GM21825 (cell line): ENCODE results near the gene TSPO.
"Not testable (repeated sequence)": the region's sequence is repeated elsewhere in the genome, so short reads cannot be mapped to it uniquely, and the experiment has no call there.

Experiments
- ATAC-seq: cut with Tn5 transposase; IDR thresholded peaks from one replicate; pipeline ENCODE4 v1.9.1; 2021; ENCODE audit warnings: mild to moderate bottlenecking, moderate library complexity; ENCODE audit not compliant: unreplicated experiment

Gene TSPO

GRCh38 chr22:43151251-43152002 lies at the start of gene TSPO:
Gene TSPO (plus strand): TSS chr22:43151559. CDS start chr22:43159239, 7,680 bp downstream.
- no peak for ATAC-seq

- ATAC-seq: not testable (repeated sequence)
Measured at GRCh38 chr22:43104056-43104625, 47.2 kb upstream of the TSPO start.

GRCh38 chr22:43104950-43105349 lies 46.4 kb upstream of the TSPO start:
- not testable (repeated sequence) for ATAC-seq

DNA sequence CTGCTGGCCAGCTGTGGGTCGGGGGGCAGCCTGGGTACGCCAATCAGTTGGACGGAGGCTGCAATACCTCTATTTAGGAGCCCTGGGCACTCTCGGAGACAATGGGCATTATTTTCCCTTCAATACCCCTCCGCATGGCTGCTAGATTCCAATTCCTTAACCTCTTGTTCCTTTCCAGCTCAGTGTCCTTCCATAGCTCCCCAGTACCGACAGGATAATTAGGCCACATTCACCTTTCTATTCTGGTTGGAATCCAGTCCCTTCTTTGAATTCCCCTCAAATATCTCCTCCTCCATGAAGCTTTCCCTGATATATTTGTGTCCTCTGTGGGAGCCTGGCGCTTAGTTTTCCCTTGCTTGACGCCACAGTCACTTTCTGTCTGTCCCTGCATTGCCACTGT lies 45.1 kb upstream of the TSPO start:
- ATAC-seq: no peak

GRCh38 chr22:43109511-43109910 lies 41.8 kb upstream of the TSPO start:
- no peak for ATAC-seq

- ATAC-seq: no peak
Measured at GRCh38 chr22:43109921-43110443, 41.4 kb upstream of the TSPO start.

- ATAC-seq: no peak
Measured at GRCh38 chr22:43110444-43110926, 40.9 kb upstream of the TSPO start, which contains the start of gene BIK. Gene BIK (plus strand): TSS chr22:43110750. CDS start chr22:43124023, 13,273 bp downstream.

DNA sequence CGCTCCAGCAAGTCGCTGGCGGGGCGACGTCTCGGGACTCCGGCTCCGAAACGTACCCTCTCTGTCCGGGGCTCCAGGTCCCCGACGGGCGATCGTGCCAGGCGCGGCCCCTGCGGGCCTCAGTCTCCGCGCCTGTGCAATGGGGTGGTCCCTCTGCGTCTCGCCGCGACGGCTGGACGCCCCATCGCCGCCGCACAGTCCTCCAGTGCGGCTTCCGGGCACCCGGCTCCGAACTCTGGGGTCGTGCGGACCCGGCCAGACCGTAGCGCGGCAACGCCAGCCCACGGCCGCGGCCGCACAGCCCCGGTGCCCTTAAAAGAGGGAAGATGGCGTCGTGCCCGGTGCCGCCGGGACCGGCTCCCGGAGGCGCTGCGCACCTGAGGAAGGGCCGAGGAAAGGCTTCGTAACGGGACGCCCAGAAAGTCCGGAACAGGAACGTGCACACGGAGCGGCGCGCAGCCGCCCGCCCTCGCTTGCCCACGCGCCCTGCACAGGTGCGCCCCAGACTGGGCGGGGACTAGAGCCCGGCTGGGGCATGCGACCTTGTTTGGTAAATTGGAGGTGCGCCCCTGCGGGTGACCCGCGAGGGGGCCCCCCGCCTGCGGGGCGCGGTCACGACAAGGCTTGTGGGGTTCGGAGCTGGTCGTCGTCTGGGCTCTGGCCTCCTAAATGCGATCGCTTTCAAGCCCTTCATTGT lies 40.3 kb upstream of the TSPO start:
- no peak for ATAC-seq

GRCh38 chr22:43113526-43114251 lies 37.7 kb upstream of the TSPO start:
- no peak for ATAC-seq

DNA sequence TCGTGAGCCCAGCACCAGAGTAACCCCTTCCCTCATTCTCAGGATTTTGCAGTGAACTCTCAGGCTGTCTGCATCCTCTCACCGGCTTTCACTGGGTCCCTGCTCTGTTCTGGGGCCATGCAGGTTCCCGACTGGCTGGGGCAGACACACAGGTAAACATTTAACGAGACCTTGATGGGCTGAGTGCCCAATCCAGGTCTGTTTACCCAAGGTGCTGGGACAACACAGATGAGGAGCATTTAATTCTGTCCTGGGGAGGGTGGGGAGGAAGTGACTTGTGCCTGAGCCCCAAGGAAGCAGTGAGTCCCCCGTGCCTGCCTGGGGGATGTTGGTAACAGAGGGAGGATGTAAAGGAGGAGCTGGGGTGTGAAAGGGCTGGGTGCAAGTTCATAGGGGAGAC lies 36.4 kb upstream of the TSPO start:
- no peak for ATAC-seq

DNA sequence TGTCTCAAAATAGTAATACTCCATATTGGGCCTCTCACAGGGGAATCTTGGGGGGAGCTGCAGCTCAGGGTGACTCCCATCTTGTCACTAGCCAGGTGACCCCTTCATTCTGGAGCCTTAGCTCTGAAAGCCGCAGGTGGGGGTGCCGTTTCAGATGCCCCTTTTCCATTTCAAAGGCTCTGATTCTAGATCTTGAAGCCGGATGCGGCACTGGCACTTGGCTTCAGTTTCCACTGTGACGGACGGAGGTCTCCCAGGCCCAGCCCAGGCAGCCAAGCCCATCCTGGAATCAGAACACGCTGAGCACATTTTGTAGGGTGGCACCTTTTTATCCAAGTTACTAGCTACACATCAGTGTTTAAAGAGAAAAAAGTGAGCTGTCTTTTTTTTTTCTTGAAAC lies 34.4 kb upstream of the TSPO start:
- ATAC-seq: no peak

DNA sequence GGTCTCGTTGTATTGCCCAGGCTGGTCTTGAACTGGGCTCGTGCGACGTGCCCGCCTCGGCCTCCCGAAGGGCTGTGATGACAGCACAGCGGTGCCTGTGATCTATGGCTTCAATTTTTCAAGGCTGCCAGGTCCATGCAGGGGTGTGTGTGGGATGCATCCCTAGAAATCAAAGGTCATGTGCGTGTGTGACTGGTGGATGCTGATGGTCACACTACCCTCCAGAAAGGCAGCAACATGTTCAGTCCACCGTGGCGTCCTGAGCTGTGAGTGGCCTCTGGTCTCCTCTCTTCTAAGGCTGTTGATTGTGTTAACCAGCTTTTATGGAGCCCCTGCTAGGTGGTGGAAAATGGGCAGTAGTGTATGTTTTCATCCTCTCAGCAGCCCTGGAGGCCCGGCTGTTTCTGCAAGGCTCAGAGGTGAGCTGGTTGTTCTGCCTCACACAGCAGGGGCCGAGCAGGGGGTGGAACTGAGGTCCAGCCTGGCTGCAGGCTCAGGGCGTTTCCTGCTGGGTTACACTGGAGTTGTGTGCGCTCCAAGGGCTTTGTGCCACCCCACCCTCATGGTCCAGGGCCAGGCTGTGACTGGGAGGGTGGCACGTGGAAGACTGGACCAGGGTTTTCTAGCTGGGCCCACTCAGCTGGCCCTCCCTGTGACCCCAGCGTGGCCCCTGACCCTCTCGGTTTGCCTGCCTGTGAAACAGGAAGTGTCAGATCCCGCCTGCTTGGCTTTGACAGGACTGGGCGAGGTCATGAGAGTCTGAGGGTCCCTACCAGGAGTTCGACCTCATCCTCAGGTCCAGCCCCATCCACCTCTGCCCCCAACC lies 33.1 kb upstream of the TSPO start:
- ATAC-seq: no peak

- ATAC-seq: no peak
Measured at GRCh38 chr22:43118953-43119458, 32.4 kb upstream of the TSPO start.

DNA sequence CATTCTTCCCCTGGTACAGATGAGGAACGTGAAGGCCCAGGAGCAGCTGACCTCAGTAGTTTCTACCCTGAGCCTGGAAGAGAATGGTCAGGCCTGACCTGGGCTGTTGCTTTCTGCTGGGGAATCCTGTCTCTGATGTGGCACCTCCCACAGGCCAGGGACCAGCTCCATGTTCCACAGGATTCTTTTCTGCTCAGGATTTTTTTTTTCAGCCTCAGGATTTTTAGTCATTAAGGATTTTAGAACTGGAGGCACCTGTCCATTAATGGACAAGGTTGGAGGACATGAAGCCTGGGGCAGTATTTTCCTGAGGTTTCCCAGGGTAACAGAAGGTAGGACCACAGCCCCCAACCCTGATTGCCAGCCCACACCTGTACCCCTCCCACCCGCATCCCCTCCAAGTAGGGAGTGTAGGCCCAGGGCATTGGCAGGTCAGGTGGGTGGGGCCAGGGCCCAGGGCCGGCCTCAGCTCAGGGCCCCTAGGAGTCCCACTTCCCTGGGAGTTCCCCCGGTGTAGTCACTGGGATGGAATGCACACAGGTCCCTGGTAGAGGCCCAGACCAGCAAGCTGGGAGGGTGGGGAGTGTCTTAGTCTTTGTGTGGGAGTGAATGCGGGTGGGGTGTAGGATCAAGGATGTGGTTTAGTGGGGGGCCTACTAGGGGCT lies 24.7 kb upstream of the TSPO start:
- no peak for ATAC-seq

- no peak for ATAC-seq
Measured at GRCh38 chr22:43127166-43127908, 24.0 kb upstream of the TSPO start.

DNA sequence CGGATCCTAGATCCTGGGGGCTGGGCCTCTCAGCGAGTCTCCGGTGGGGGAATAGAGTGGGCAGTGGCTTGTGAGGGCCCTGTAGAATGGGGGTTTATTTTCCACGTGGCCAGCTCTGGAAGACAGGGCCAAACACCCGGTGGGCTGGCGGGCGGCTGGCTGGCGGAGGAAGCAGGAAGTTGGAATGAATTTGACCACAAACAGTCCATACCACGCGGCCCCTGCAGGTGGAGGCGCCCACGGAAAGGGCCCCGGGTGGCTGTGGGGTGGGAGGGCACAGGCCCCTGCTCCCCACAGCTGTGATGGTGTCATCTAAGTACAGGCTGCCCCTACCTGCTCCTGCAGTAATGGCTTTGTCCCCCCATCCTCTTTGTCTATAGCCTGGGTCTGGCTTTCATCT lies 23.2 kb upstream of the TSPO start:
- no peak for ATAC-seq

- ATAC-seq: no peak
Measured at GRCh38 chr22:43128928-43129424, 22.4 kb upstream of the TSPO start.
